H9 (cell line): ENCODE results near the gene VEGFB. TPM values are rescaled to one million over a fixed set of nuclear protein-coding genes. Genes with fewer than 3 reads are reported as not detected.
A peak's percentile ranks its signal among the peaks of the same experiment; 100 is the strongest.

ENCODE experiments used
- DNase-seq: peaks from one replicate; pipeline ENCODE4 v3.0.0-alpha.2; 2017
- H2AFZ ChIP-seq: one replicate; pipeline ENCODE4 v1.6.1; 2013; ENCODE audit warnings: mild to moderate bottlenecking, low read length, control low read depth, moderate library complexity
- H2AK5ac ChIP-seq: 2 replicates; pipeline ENCODE4 v1.6.1; 2013; ENCODE audit warnings: low read length, control low read depth, mixed read lengths; ENCODE audit not compliant: insufficient read length
- H2BK120ac ChIP-seq: one replicate; pipeline ENCODE4 v1.6.1; 2013; ENCODE audit warnings: low read depth, mild to moderate bottlenecking, low read length, control low read depth, inconsistent platforms; ENCODE audit not compliant: poor library complexity, severe bottlenecking
- H2BK12ac ChIP-seq: 2 replicates; pipeline ENCODE4 v1.6.1; 2013; ENCODE audit warnings: low read length, control low read depth, mixed read lengths, low read depth; ENCODE audit not compliant: insufficient read length
- H2BK15ac ChIP-seq: 2 replicates; pipeline ENCODE4 v1.6.1; 2013; ENCODE audit warnings: low read depth, low read length, control low read depth
- H2BK20ac ChIP-seq: one replicate; pipeline ENCODE4 v1.6.1; 2013; ENCODE audit warnings: low read depth, mild to moderate bottlenecking, low read length, control low read depth, inconsistent platforms; ENCODE audit not compliant: poor library complexity, severe bottlenecking
- H2BK5ac ChIP-seq: 2 replicates; pipeline ENCODE4 v1.6.1; 2013; ENCODE audit warnings: low read length, control low read depth, mixed read lengths; ENCODE audit not compliant: insufficient read length
- H3K14ac ChIP-seq: 2 replicates; pipeline ENCODE4 v1.6.1; 2013; ENCODE audit warnings: low read length, control low read depth; ENCODE audit not compliant: insufficient read depth
- H3K18ac ChIP-seq: 2 replicates; pipeline ENCODE4 v1.6.1; 2013; ENCODE audit warnings: low read depth, mild to moderate bottlenecking, mixed read lengths, low read length, control low read depth; ENCODE audit not compliant: insufficient read length
- H3K23ac ChIP-seq: 2 replicates; pipeline ENCODE4 v1.6.1; 2013; ENCODE audit warnings: low read length, control low read depth, mixed read lengths, low read depth; ENCODE audit not compliant: insufficient read length
- H3K23me2 ChIP-seq: 2 replicates; pipeline ENCODE4 v1.6.1; 2013; ENCODE audit warnings: low read depth, mild to moderate bottlenecking, mixed read lengths, low read length, control low read depth; ENCODE audit not compliant: insufficient read length, poor library complexity, severe bottlenecking
- H3K27ac ChIP-seq: 2 replicates; pipeline ENCODE4 v1.5.1; 2013; ENCODE audit warnings: low read length, control low read depth, mixed read lengths, low read depth; ENCODE audit not compliant: insufficient read length
- H3K27me3 ChIP-seq: 2 replicates; pipeline ENCODE4 v1.6.1; 2013; ENCODE audit warnings: low read length, control low read depth, inconsistent platforms; ENCODE audit not compliant: insufficient read depth
- H3K4ac ChIP-seq: 2 replicates; pipeline ENCODE4 v1.6.1; 2013; ENCODE audit warnings: low read depth, mild to moderate bottlenecking, control low read depth, inconsistent platforms, low read length, moderate library complexity
- H3K4me1 ChIP-seq: 2 replicates; pipeline ENCODE4 v1.6.1; 2013; ENCODE audit warnings: low read length, control low read depth, inconsistent platforms; ENCODE audit not compliant: insufficient read depth
- H3K4me2 ChIP-seq: 2 replicates; pipeline ENCODE4 v1.6.1; 2013; ENCODE audit warnings: low read length, control low read depth, mixed read lengths; ENCODE audit not compliant: insufficient read length, insufficient read depth
- H3K56ac ChIP-seq: 2 replicates; pipeline ENCODE4 v1.6.1; 2013; ENCODE audit warnings: low read depth, mild to moderate bottlenecking, mixed read lengths, low read length, control low read depth; ENCODE audit not compliant: insufficient read length
- H3K79me1 ChIP-seq: 2 replicates; pipeline ENCODE4 v1.6.1; 2013; ENCODE audit warnings: low read depth, mild to moderate bottlenecking, moderate library complexity, low read length, control low read depth, inconsistent platforms; ENCODE audit not compliant: insufficient read depth, poor library complexity, severe bottlenecking
- H3K79me2 ChIP-seq: 2 replicates; pipeline ENCODE4 v1.6.1; 2013; ENCODE audit warnings: low read length, control low read depth, inconsistent platforms; ENCODE audit not compliant: insufficient read depth
- H3K9ac ChIP-seq: 2 replicates; pipeline ENCODE4 v1.6.1; 2013; ENCODE audit warnings: low read length, control low read depth, mixed read lengths; ENCODE audit not compliant: insufficient read length; ENCODE audit errors: extremely low read depth
- H3K9me3 ChIP-seq: one replicate; pipeline ENCODE4 v1.6.1; 2013; ENCODE audit warnings: low read depth, low read length, inconsistent platforms; ENCODE audit not compliant: control insufficient read depth
- H3T11ph ChIP-seq: one replicate; pipeline ENCODE4 v1.6.1; 2013; ENCODE audit warnings: mild to moderate bottlenecking, low read length, control low read depth, inconsistent platforms
- H4K20me1 ChIP-seq: one replicate; pipeline ENCODE4 v1.6.1; 2013; ENCODE audit not compliant: control insufficient read depth, insufficient read length, insufficient read depth
- H4K5ac ChIP-seq: 2 replicates; pipeline ENCODE4 v1.6.1; 2013; ENCODE audit warnings: low read depth, mild to moderate bottlenecking, mixed read lengths, low read length, control low read depth; ENCODE audit not compliant: insufficient read length
- H4K8ac ChIP-seq: replicated peaks from 2 replicates; pipeline ENCODE4 v1.6.1; 2013; ENCODE audit warnings: low read length, control low read depth, mixed read lengths, low read depth; ENCODE audit not compliant: insufficient read length
- H4K91ac ChIP-seq: 2 replicates; pipeline ENCODE4 v1.6.1; 2013; ENCODE audit warnings: low read depth, mild to moderate bottlenecking, moderate library complexity, mixed read lengths, low read length, control low read depth; ENCODE audit not compliant: insufficient read length
- H3K27ac Mint-ChIP-seq, 3 experiments: 2 replicates in 2 of 3; 3 replicates in 1 of 3; pipeline ENCODE4 v1.8.0; 2020 to 2021; ENCODE audit warnings: mixed read lengths in 3 of 3, mild to moderate bottlenecking in 1 of 3, moderate library complexity in 1 of 3
- H3K27me3 Mint-ChIP-seq: 2 replicates; pipeline ENCODE4 v1.8.0; 2021; ENCODE audit warnings: low read depth, mild to moderate bottlenecking, moderate library complexity, mixed read lengths
- H3K36me3 Mint-ChIP-seq, 3 experiments: 2 replicates in 2 of 3; 3 replicates in 1 of 3; pipeline ENCODE4 v1.8.0; 2020 to 2021; ENCODE audit warnings: low read depth in 3 of 3, mixed read lengths in 3 of 3; ENCODE audit not compliant: insufficient read depth in 1 of 3
- H3K4me1 Mint-ChIP-seq, 2 experiments: 2 replicates each; pipeline ENCODE4 v1.8.0; 2020; ENCODE audit warnings: mixed read lengths in 2 of 2
- H3K4me3 Mint-ChIP-seq, 2 experiments: 2 replicates in 1 of 2; 3 replicates in 1 of 2; pipeline ENCODE4 v1.8.0; 2020 to 2021; ENCODE audit warnings: mild to moderate bottlenecking in 2 of 2, mixed read lengths in 2 of 2, moderate library complexity in 1 of 2
- H3K9me3 Mint-ChIP-seq, 2 experiments: 2 replicates in 1 of 2; 3 replicates in 1 of 2; pipeline ENCODE4 v1.8.0; 2020; ENCODE audit warnings: mild to moderate bottlenecking in 2 of 2, mixed read lengths in 2 of 2, moderate library complexity in 1 of 2
- CTCF ChIP-seq: fragments of 200-600 bp; sonication (generic); conservative IDR thresholded peaks from 3 replicates; pipeline ENCODE4 v1.8.0; 2021; ENCODE audit warnings: antibody characterized with exemption, mild to moderate bottlenecking
- WGBS: extraction: QIAGEN DNeasy Blood & Tissue Kit; methylation state at CpG from one replicate; pipeline ENCODE4 v1.1.7; 2013; ENCODE audit warnings: missing lambda C conversion rate, low lambda C conversion rate, mixed read lengths; ENCODE audit not compliant: insufficient read length; ENCODE audit errors: extremely low coverage; 5-methylcytosine and 5-hydroxymethylcytosine counted together
- total RNA-seq: library from RNA; stranded (reverse); gene quantifications from 2 replicates; pipeline ENCODE4 v1.2.1, GENCODE V29; 2021

VEGFB gene
- total RNA-seq, 1 experiment from 2014 or later, result 57.7 TPM

- Mint-ChIP-seq H3K36me3 (peaks cover 4 to 26% (median 13%) of the 10 kb centered on the region in 3 experiments; a peak in 6 of 7 replicates), H3K27me3 (peaks cover 8% of the 10 kb centered on the region), H3K4me3 (peak overlapping the region in 1 of 2 experiments; percentile 26; a peak in 1 of 5 replicates), H3K9me3 (no peaks in the 10 kb centered on the region), H3K4me1 (peaks cover 22% of the 10 kb centered on the region in 2 experiments), H3K27ac (no peak overlapping the region)
- Histone ChIP-seq H3K27ac (no peak overlapping the region), H2BK5ac (no peak overlapping the region), H2BK120ac (no peak overlapping the region), H3K14ac (no peak overlapping the region), H3K79me1 (no peaks in the 10 kb centered on the region), H3K4me1 (no peaks in the 10 kb centered on the region), H3K23me2 (peaks cover 19% of the 10 kb centered on the region), H4K8ac (no peak overlapping the region), H2BK15ac (no peak overlapping the region), H3K9ac (no peak overlapping the region), H3K4ac (no peak overlapping the region), H2AK5ac (no peak overlapping the region), H4K5ac (no peak overlapping the region), H3K23ac (no peak overlapping the region), H3K56ac (no peak overlapping the region), H3K79me2 (peaks cover 2% of the 10 kb centered on the region; the same call in 1 of the 2 replicates), H2AFZ (no peak overlapping the region), H3K18ac (no peak overlapping the region), H3T11ph (no peak overlapping the region), H2BK12ac (no peak overlapping the region), H4K20me1 (no peaks in the 10 kb centered on the region), H2BK20ac (no peak overlapping the region), H3K4me2 (no peak overlapping the region), H3K9me3 (no peaks in the 10 kb centered on the region), H3K27me3 (no peaks in the 10 kb centered on the region; the same call in 1 of the 2 replicates), H4K91ac (no peak overlapping the region)
- DNase-seq, result no peak
- TF ChIP-seq CTCF, result no peak
- WGBS, result no CpG with 5 or more reads among the region's 12 CpGs
Measured at GRCh38 chr11:64237484-64237951, 3.1 kb downstream of the VEGFB start.
